ENCODE results near the gene DAAM1.

The DAAM1 gene

GRCh38 chr14:59221568-59221967, 33.1 kb downstream of the DAAM1 start:
- DNase-seq (ENCODE audit: low read depth): no peak

GRCh38 chr14:59224341-59224740, 35.9 kb downstream of the DAAM1 start:
- DNase-seq (ENCODE audit: low read depth): no peak

- no peak for DNase-seq (ENCODE audit: low read depth)
Measured at GRCh38 chr14:59225281-59225680, 36.8 kb downstream of the DAAM1 start.

GRCh38 chr14:59228421-59228820, 40.0 kb downstream of the DAAM1 start:
- DNase-seq (ENCODE audit: low read depth): no peak

GRCh38 chr14:59229653-59230406, 41.4 kb downstream of the DAAM1 start:
- DNase-seq (ENCODE audit: low read depth): no peak

- DNase-seq (ENCODE audit: low read depth): no peak
Measured at GRCh38 chr14:59236195-59236594, 47.7 kb downstream of the DAAM1 start.

GRCh38 chr14:59238216-59238615, 49.7 kb downstream of the DAAM1 start:
- no peak for DNase-seq (ENCODE audit: low read depth)

- no peak for DNase-seq (ENCODE audit: low read depth)
Measured at GRCh38 chr14:59239022-59239421, 50.6 kb downstream of the DAAM1 start.

- no peak for DNase-seq (ENCODE audit: low read depth)
Measured at GRCh38 chr14:59240356-59240755, 51.9 kb downstream of the DAAM1 start.

- no peak for DNase-seq (ENCODE audit: low read depth)
Measured at GRCh38 chr14:59241121-59241520, 52.7 kb downstream of the DAAM1 start.

- DNase-seq (ENCODE audit: low read depth): no peak
Measured at GRCh38 chr14:59243174-59243573, 54.7 kb downstream of the DAAM1 start.

GRCh38 chr14:59244581-59244980, 56.1 kb downstream of the DAAM1 start:
- DNase-seq (ENCODE audit: low read depth): no peak

GRCh38 chr14:59245809-59246295, 57.4 kb downstream of the DAAM1 start:
- no peak for DNase-seq (ENCODE audit: low read depth)

GRCh38 chr14:59246566-59246965, 58.1 kb downstream of the DAAM1 start:
- no peak for DNase-seq (ENCODE audit: low read depth)

- DNase-seq (ENCODE audit: low read depth): no peak
Measured at GRCh38 chr14:59247801-59248584, 59.5 kb downstream of the DAAM1 start.

GRCh38 chr14:59249029-59249428, 60.6 kb downstream of the DAAM1 start:
- no peak for DNase-seq (ENCODE audit: low read depth)

GRCh38 chr14:59251811-59252771, 63.6 kb downstream of the DAAM1 start:
- DNase-seq (ENCODE audit: low read depth): no peak

- no peak for DNase-seq (ENCODE audit: low read depth)
Measured at GRCh38 chr14:59252772-59253500, 64.5 kb downstream of the DAAM1 start.

- DNase-seq (ENCODE audit: low read depth): no peak
Measured at GRCh38 chr14:59253527-59253926, 65.1 kb downstream of the DAAM1 start.

GRCh38 chr14:59254146-59254910, 65.9 kb downstream of the DAAM1 start:
- DNase-seq (ENCODE audit: low read depth): peak; percentile 96

Measured in fibroblast of the conjunctiva (primary cell).